C4-2B (cell line): ENCODE results near the gene EPHA7.

ENCODE experiments used
- CTCF ChIP-seq: fragments of 450-650 bp; conservative IDR thresholded peaks from 2 replicates; pipeline ENCODE4 v1.5.1; 2017; ENCODE audit warnings: mild to moderate bottlenecking
- ZFX ChIP-seq: fragments of 450-650 bp; IDR thresholded peaks from 2 replicates; pipeline ENCODE4 v1.6.1; 2017

- no peak for TF ChIP-seq CTCF
- no peak for TF ChIP-seq ZFX
Measured at GRCh38 chr6:93322651-93323050, 96.7 kb downstream of the EPHA7 start.
